ENCODE measurements around the gene EEF2KMT.
"Not testable (repeated sequence)": the region's sequence is repeated elsewhere in the genome, so short reads cannot be mapped to it uniquely, and the experiment has no call there.

- TF ChIP-seq CTCF (IDR thresholded peaks at IDR 0.05; ENCODE audit: borderline replicate concordance, extremely low read depth, low read length, poor library complexity, severe bottlenecking); EZH2 (IDR thresholded peaks at IDR 0.05; ENCODE audit: borderline replicate concordance, low read depth, low read length, severe bottlenecking): not testable (repeated sequence)
Measured at GRCh38 chr16:5093746-5094145, 3.8 kb downstream of the EEF2KMT start.
